Right lobe of liver (tissue), 4 donors: Measurements from ENCODE around the gene GJB5.

Experiments
- POLR2A ChIP-seq: fragments of 450-650 bp; IDR thresholded peaks from one replicate; pipeline ENCODE4 v1.6.1; 2017; ENCODE audit warnings: antibody characterized with exemption, mild to moderate bottlenecking
- TF ChIP-seq, protein P1 (sequence below), 4 donors: fragments of 200-600 bp in 3 of 4; fragments of 450-650 bp in 1 of 4; IDR thresholded peaks; one replicate each; pipeline versions ENCODE4 v1.5.1 to v1.8.0; 2016 to 2022; ENCODE audit warnings: antibody characterized with exemption in 4 of 4, mild to moderate bottlenecking in 2 of 4
- donor health status: DM: no; HTN: no; CAD: no.
- donor health status: DM: no; HTN: no; CAD: no.
- donor health status: DM: no; HTN: yes; CAD: no.

DNA sequence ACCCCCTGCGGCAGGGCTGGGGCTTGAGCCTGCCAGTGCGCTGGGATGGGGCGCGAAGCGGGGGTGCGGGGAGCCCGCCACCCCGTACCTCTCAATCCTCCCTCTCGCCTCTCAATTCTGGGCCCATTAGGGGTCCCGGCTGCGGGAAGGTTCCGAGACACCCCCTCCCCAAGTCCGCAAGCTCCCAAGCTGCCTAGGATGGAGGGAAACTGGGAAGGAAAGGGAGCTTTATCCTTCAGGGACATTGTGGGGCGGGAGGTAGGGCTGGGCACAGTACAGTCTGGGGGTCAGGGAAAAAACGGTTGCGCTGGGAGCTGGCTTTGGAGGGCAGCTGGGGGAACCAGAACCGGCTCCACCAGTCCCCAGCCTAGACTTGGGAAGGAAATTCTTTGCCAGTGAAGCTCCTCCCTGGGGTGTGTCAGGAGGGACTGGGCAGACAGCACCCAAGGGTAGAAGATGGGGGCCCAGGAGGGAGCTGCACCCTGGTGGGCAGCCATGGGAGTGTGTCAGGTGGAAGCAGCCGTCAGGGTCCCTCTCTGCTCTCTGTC, 27.1 kb downstream of the GJB5 start:
- no peak for TF ChIP-seq POLR2A
- TF ChIP-seq, protein P1, sequence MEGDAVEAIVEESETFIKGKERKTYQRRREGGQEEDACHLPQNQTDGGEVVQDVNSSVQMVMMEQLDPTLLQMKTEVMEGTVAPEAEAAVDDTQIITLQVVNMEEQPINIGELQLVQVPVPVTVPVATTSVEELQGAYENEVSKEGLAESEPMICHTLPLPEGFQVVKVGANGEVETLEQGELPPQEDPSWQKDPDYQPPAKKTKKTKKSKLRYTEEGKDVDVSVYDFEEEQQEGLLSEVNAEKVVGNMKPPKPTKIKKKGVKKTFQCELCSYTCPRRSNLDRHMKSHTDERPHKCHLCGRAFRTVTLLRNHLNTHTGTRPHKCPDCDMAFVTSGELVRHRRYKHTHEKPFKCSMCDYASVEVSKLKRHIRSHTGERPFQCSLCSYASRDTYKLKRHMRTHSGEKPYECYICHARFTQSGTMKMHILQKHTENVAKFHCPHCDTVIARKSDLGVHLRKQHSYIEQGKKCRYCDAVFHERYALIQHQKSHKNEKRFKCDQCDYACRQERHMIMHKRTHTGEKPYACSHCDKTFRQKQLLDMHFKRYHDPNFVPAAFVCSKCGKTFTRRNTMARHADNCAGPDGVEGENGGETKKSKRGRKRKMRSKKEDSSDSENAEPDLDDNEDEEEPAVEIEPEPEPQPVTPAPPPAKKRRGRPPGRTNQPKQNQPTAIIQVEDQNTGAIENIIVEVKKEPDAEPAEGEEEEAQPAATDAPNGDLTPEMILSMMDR (IDR thresholded peaks at IDR 0.05), result no peak
